T-helper 2 cell treated with Interferon-gamma antibody and Interleukin-4, amounts not matched to agents 5 μg/mL and 100 μg/mL, for 36 hours (primary cell): ENCODE measurements around the gene GDF7.

ENCODE experiments used
- DNase-seq: peaks from one replicate; pipeline ENCODE4 v3.0.0; 2021; ENCODE audit warnings: low spot score
- H3K27ac Mint-ChIP-seq: one replicate; pipeline ENCODE4 v1.8.0; 2021; ENCODE audit warnings: mild to moderate bottlenecking, mixed read lengths
- H3K27me3 Mint-ChIP-seq: one replicate; pipeline ENCODE4 v1.8.0; 2021; ENCODE audit warnings: low read depth, mixed read lengths
- H3K36me3 Mint-ChIP-seq: one replicate; pipeline ENCODE4 v1.8.0; 2021; ENCODE audit warnings: low read depth, mixed read lengths
- H3K4me1 Mint-ChIP-seq: one replicate; pipeline ENCODE4 v1.8.0; 2021; ENCODE audit warnings: low read depth, mixed read lengths
- H3K4me3 Mint-ChIP-seq: one replicate; pipeline ENCODE4 v1.8.0; 2022; ENCODE audit warnings: mild to moderate bottlenecking, moderate library complexity, mixed read lengths
- H3K9me3 Mint-ChIP-seq: one replicate; pipeline ENCODE4 v1.8.0; 2021; ENCODE audit warnings: mixed read lengths

GDF7 gene

DNA sequence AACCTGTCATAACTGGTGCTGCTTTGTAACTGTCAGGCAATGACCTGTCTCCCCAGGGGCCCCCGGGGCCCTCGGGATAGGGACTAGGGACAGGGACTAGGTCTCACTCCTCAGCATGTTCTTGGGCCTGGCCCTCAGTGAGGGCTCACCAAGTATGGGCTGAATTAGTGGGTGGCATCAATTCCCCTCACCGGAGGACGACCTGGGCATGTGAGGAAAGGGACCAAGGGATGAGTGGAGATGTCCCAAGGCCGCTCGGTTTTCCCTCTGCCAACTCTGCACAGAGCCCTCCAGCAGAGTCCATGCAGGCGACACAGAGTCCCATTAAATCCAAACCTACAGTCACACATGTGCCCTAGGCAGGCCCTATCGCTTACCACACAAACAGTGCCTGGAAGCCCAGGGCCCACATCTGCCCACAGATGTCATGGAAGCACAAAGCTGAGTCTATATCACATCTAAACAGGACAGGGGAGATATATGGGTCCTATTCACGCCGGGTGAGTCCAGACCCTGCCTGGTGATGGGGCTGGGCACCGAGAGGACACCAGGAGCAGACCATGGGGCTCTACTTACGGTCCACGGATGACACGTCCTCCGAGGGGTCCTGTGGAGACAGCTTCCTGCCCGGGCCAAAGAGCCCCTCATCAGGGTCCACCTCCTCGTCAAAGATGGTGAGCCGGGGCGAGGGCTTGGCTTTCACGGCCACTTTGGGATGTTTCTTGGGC, 42.6 kb upstream of the GDF7 start:
- no peaks in the 10 kb centered on the region for H3K4me1 Mint-ChIP-seq
- no peak overlapping the region for H3K27ac Mint-ChIP-seq
- H3K9me3 Mint-ChIP-seq = no peaks in the 10 kb centered on the region
- H3K36me3 Mint-ChIP-seq = peaks cover 3% of the 10 kb centered on the region
- DNase-seq = no peak
- no peaks in the 10 kb centered on the region for H3K27me3 Mint-ChIP-seq
- no peak overlapping the region for H3K4me3 Mint-ChIP-seq

GRCh38 chr2:20624884-20625485, 42.0 kb upstream of the GDF7 start:
- Mint-ChIP-seq H3K4me3 (no peak overlapping the region), H3K27ac (no peak overlapping the region), H3K27me3 (no peaks in the 10 kb centered on the region), H3K36me3 (peaks cover 3% of the 10 kb centered on the region), H3K4me1 (no peaks in the 10 kb centered on the region), H3K9me3 (no peaks in the 10 kb centered on the region)
- DNase-seq = no peak

GRCh38 chr2:20625491-20626391, 41.2 kb upstream of the GDF7 start:
- Mint-ChIP-seq H3K27ac (no peak overlapping the region), H3K36me3 (peaks cover 3% of the 10 kb centered on the region), H3K4me3 (no peak overlapping the region), H3K4me1 (no peaks in the 10 kb centered on the region), H3K9me3 (no peaks in the 10 kb centered on the region), H3K27me3 (no peaks in the 10 kb centered on the region)
- no peak for DNase-seq

- no peak for DNase-seq
- Mint-ChIP-seq H3K27me3 (no peaks in the 10 kb centered on the region), H3K9me3 (no peaks in the 10 kb centered on the region), H3K4me1 (no peaks in the 10 kb centered on the region), H3K4me3 (no peak overlapping the region), H3K36me3 (peaks cover 3% of the 10 kb centered on the region), H3K27ac (no peak overlapping the region)
These were observed 40.6 kb upstream of the GDF7 start for GRCh38 chr2:20626392-20626697.

DNA sequence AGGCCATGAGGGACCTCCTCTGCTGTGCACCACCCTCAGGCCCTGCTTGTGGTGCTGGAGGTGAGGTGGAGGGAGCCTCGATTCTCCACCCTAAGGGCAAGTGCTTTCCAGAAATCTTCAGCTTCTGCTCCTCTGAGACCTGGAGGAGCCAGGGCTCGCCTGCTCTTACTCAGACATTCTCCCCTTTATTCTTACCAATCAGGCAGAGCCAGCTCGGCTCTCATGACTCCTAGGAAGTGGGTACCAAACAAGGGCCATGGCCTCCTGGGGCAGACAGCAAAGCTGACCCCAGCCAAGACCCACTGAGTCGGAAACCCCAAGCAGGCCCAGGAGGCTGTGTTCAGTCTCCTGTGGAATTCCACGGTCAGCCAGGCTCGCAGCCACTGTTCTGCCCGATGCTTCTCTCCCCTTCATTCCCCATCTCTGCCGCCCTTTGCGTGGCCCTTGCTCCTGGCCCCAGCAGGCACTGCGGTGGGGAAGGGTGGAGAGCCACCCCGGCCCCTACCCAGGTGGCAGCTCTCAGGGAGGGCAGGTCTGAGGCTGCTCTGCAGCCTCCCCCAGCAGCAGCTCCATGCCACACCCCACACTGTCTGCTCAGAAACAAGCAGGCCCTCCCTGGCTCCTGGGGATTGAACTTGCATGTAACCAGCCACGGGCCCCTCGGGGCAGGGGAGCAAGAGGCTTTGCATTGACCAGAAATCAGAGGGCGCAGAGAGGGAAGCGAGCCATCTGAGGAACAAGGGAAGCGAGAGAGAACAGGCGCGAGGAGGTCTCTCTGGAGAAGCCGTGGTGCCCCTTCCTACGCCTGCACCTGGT, 40.0 kb upstream of the GDF7 start:
- Mint-ChIP-seq H3K27ac (no peak overlapping the region), H3K27me3 (no peaks in the 10 kb centered on the region), H3K4me3 (no peak overlapping the region), H3K36me3 (peaks cover 3% of the 10 kb centered on the region), H3K4me1 (no peaks in the 10 kb centered on the region), H3K9me3 (no peaks in the 10 kb centered on the region)
- no peak for DNase-seq

DNA sequence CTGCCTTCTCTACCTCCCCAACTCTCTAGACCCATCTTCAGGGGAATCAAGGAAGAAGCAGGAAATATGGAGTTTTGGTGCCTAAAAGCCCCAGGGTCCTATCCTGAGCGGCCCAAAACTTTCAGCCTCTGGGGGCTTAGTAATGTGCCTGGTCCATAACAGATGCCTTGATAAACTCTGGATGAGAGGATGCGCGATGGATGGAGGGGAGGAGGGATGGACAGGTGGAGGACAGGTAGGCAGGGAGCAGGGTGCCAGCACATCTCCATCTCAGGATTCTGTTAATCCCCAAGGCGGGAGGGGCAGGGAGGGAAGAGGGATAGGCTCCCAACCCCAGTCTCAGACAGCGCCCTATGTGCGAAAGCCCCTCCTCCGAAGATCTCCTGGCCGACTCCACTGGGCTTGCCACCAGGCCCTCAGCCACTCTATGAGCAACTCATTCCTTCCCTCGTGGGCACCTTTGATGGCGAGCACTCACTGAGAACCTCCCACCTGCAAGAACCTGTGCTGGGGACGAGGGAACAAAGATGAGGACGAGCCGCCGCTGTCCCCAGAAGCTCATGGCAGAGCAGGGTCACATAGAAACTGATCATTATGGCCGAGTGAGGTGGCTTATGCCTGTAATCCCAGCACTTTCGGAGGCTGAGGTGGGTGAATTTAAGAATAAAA, 39.1 kb upstream of the GDF7 start:
- Mint-ChIP-seq H3K4me3 (no peak overlapping the region), H3K27ac (no peak overlapping the region), H3K9me3 (no peaks in the 10 kb centered on the region), H3K36me3 (peaks cover 3% of the 10 kb centered on the region), H3K4me1 (no peaks in the 10 kb centered on the region), H3K27me3 (no peaks in the 10 kb centered on the region)
- DNase-seq = no peak

DNA sequence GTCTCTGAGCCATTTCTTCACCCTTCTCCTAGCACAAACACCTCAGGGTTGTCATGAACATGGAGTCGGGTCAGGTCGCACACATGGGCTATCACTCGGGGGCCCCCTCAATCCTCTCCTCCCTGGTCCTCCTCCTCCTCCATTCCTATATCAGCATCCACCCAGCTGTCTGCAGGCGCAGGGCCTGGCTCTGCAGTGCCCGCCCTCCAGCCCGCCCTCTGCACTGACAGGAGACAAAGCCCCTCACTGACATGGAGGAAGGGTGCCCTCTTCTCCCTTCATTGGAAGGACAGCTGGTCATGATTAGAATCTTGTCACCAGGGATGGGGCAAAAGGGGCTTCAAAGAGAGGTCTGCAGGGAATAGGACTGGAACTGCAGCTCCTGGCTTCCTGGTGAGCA, 37.8 kb upstream of the GDF7 start:
- Mint-ChIP-seq H3K27me3 (no peaks in the 10 kb centered on the region), H3K36me3 (no peaks in the 10 kb centered on the region), H3K27ac (no peak overlapping the region), H3K9me3 (no peaks in the 10 kb centered on the region), H3K4me1 (no peaks in the 10 kb centered on the region), H3K4me3 (no peak overlapping the region)
- no peak for DNase-seq

GRCh38 chr2:20629581-20630171, 37.3 kb upstream of the GDF7 start:
- H3K4me3 Mint-ChIP-seq = no peak overlapping the region
- H3K27me3 Mint-ChIP-seq = no peaks in the 10 kb centered on the region
- H3K4me1 Mint-ChIP-seq = no peaks in the 10 kb centered on the region
- no peaks in the 10 kb centered on the region for H3K9me3 Mint-ChIP-seq
- no peak for DNase-seq
- no peak overlapping the region for H3K27ac Mint-ChIP-seq
- H3K36me3 Mint-ChIP-seq = no peaks in the 10 kb centered on the region

DNA sequence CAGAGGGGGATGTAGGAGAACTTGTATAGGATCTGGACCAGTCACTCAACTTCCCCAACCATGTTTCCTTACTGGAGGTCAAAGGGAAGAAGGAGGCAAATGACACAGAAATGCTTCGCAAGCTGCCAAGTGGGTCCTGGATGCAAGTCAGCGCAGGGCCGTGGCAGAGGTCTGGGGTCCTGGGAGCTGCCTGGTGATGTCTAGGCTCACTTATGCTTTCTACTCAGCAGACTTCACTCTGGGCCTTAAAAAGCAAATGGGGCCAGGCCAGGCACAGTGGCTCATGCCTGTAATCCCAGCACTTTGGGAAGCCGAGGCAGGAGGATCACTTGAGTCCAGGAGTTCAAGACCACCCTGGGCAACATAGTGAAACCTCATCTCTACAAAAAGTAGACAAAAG, 36.0 kb upstream of the GDF7 start:
- DNase-seq = no peak
- Mint-ChIP-seq H3K4me3 (no peak overlapping the region), H3K9me3 (no peaks in the 10 kb centered on the region), H3K27ac (no peak overlapping the region), H3K27me3 (no peaks in the 10 kb centered on the region), H3K36me3 (no peaks in the 10 kb centered on the region), H3K4me1 (no peaks in the 10 kb centered on the region)

- DNase-seq = no peak
- Mint-ChIP-seq H3K4me3 (no peak overlapping the region), H3K27me3 (no peaks in the 10 kb centered on the region), H3K27ac (no peak overlapping the region), H3K4me1 (no peaks in the 10 kb centered on the region), H3K36me3 (no peaks in the 10 kb centered on the region), H3K9me3 (no peaks in the 10 kb centered on the region)
These were observed 35.2 kb upstream of the GDF7 start for GRCh38 chr2:20631617-20632307.

GRCh38 chr2:20632446-20632990, 34.4 kb upstream of the GDF7 start:
- Mint-ChIP-seq H3K36me3 (no peaks in the 10 kb centered on the region), H3K27ac (no peak overlapping the region)

GRCh38 chr2:20633001-20633400, 33.9 kb upstream of the GDF7 start:
- DNase-seq = no peak
- H3K27ac Mint-ChIP-seq = no peak overlapping the region
- no peaks in the 10 kb centered on the region for H3K9me3 Mint-ChIP-seq
- H3K36me3 Mint-ChIP-seq = no peaks in the 10 kb centered on the region
- no peaks in the 10 kb centered on the region for H3K27me3 Mint-ChIP-seq
- H3K4me1 Mint-ChIP-seq = no peaks in the 10 kb centered on the region
- no peak overlapping the region for H3K4me3 Mint-ChIP-seq

More at GRCh38 chr2:20632446-20632990, 34.4 kb upstream of the GDF7 start:
- Mint-ChIP-seq H3K4me1 (no peaks in the 10 kb centered on the region), H3K27me3 (no peaks in the 10 kb centered on the region), H3K9me3 (no peaks in the 10 kb centered on the region), H3K4me3 (no peak overlapping the region)
- DNase-seq = no peak
